GM21717 (cell line): ENCODE measurements around the gene ACSM2A.
"Not testable (repeated sequence)": the region's sequence is repeated elsewhere in the genome, so short reads cannot be mapped to it uniquely, and the experiment has no call there.

ENCODE experiments used
- ATAC-seq: cut with Tn5 transposase; IDR thresholded peaks from one replicate; pipeline ENCODE4 v1.9.1; 2021; ENCODE audit warnings: mild to moderate bottlenecking, moderate library complexity; ENCODE audit not compliant: unreplicated experiment

ACSM2A gene

GRCh38 chr16:20453633-20454032, 2.3 kb downstream of the ACSM2A start:
- ATAC-seq, result not testable (repeated sequence)

- ATAC-seq, result not testable (repeated sequence)
Observed at GRCh38 chr16:20459227-20459626, 7.9 kb downstream of the ACSM2A start.

GRCh38 chr16:20460313-20460712, 9.0 kb downstream of the ACSM2A start:
- ATAC-seq, result not testable (repeated sequence)

- ATAC-seq, result not testable (repeated sequence)
Observed at GRCh38 chr16:20468954-20469353, 17.6 kb downstream of the ACSM2A start.

GRCh38 chr16:20469930-20470329, 18.6 kb downstream of the ACSM2A start:
- not testable (repeated sequence) for ATAC-seq

- not testable (repeated sequence) for ATAC-seq
Observed at GRCh38 chr16:20470732-20471131, 19.4 kb downstream of the ACSM2A start.

GRCh38 chr16:20477188-20477744, 25.9 kb downstream of the ACSM2A start:
- not testable (repeated sequence) for ATAC-seq

GRCh38 chr16:20483989-20484388, 32.7 kb downstream of the ACSM2A start:
- not testable (repeated sequence) for ATAC-seq

- no peak for ATAC-seq
Observed at GRCh38 chr16:20484726-20485125, 33.4 kb downstream of the ACSM2A start.

GRCh38 chr16:20485408-20485807, 34.1 kb downstream of the ACSM2A start:
- ATAC-seq, result no peak

GRCh38 chr16:20490994-20491393, 39.7 kb downstream of the ACSM2A start:
- not testable (repeated sequence) for ATAC-seq

- ATAC-seq, result not testable (repeated sequence)
Observed at GRCh38 chr16:20491448-20491847, 40.1 kb downstream of the ACSM2A start.

- no peak for ATAC-seq
Observed at GRCh38 chr16:20504418-20504817, 53.1 kb downstream of the ACSM2A start.

GRCh38 chr16:20507280-20507679, 56.0 kb downstream of the ACSM2A start:
- no peak for ATAC-seq

GRCh38 chr16:20510323-20510722, 59.0 kb downstream of the ACSM2A start:
- ATAC-seq, result no peak

GRCh38 chr16:20515688-20516090, 64.4 kb downstream of the ACSM2A start:
- no peak for ATAC-seq

- ATAC-seq, result no peak
Observed at GRCh38 chr16:20517149-20517548, 65.8 kb downstream of the ACSM2A start.

GRCh38 chr16:20519231-20519630, 67.9 kb downstream of the ACSM2A start:
- ATAC-seq, result no peak

- no peak for ATAC-seq
Observed at GRCh38 chr16:20520103-20520502, 68.8 kb downstream of the ACSM2A start.

- not testable (repeated sequence) for ATAC-seq
Observed at GRCh38 chr16:20531795-20532194, 80.5 kb downstream of the ACSM2A start.

- ATAC-seq, result not testable (repeated sequence)
Observed at GRCh38 chr16:20532284-20532792, 81.0 kb downstream of the ACSM2A start.

GRCh38 chr16:20536669-20537068, 85.3 kb downstream of the ACSM2A start:
- not testable (repeated sequence) for ATAC-seq
